Hematopoietic multipotent progenitor cell treated with erythropoietin and hydrocortisone succinate and interleukin-3 and kit ligand, for 8 days (in vitro differentiated cells): ENCODE data around the gene CLUH.

Source experiments
- DNase-seq: peaks from one replicate; pipeline ENCODE4 v3.0.0-alpha.2; 2015

Gene CLUH

GRCh38 chr17:2711608-2712299 is at the start of gene CLUH:
TSS of gene CLUH (minus strand) at chr17:2711764. CDS start at chr17:2711661, 103 bp downstream.
- peak; percentile 97 for DNase-seq

- DNase-seq = no peak
Measured at GRCh38 chr17:2758870-2759269, 47.3 kb upstream of the CLUH start.

GRCh38 chr17:2755891-2756724 is 44.5 kb upstream of the CLUH start:
- DNase-seq = no peak

- DNase-seq = no peak
Measured at GRCh38 chr17:2751491-2751890, 39.9 kb upstream of the CLUH start.

- no peak for DNase-seq
Measured at GRCh38 chr17:2750721-2751120, 39.2 kb upstream of the CLUH start.

- peak; percentile 70 for DNase-seq
Measured at GRCh38 chr17:2749784-2750181, 38.2 kb upstream of the CLUH start.

- no peak for DNase-seq
Measured at GRCh38 chr17:2749058-2749783, 37.7 kb upstream of the CLUH start, which contains the start of gene CCDC92B. TSS of gene CCDC92B (minus strand) at chr17:2749652. CDS start at chr17:2735145, 14,507 bp downstream.

GRCh38 chr17:2745317-2746037 is 33.9 kb upstream of the CLUH start:
- no peak for DNase-seq

- no peak for DNase-seq
Measured at GRCh38 chr17:2737693-2738092, 26.1 kb upstream of the CLUH start.

- no peak for DNase-seq
Measured at GRCh38 chr17:2736956-2737355, 25.4 kb upstream of the CLUH start.

GRCh38 chr17:2735896-2736295 is 24.3 kb upstream of the CLUH start:
- DNase-seq = no peak

GRCh38 chr17:2734939-2735338 is 23.4 kb upstream of the CLUH start:
- no peak for DNase-seq

- DNase-seq = no peak
Measured at GRCh38 chr17:2731807-2732206, 20.2 kb upstream of the CLUH start.

GRCh38 chr17:2730764-2731353 is 19.3 kb upstream of the CLUH start:
- DNase-seq = no peak

GRCh38 chr17:2724784-2725164 is 13.2 kb upstream of the CLUH start:
- DNase-seq = peak; percentile 57

GRCh38 chr17:2723997-2724783 is 12.6 kb upstream of the CLUH start:
- DNase-seq = no peak

- no peak for DNase-seq
Measured at GRCh38 chr17:2723505-2723996, 12.0 kb upstream of the CLUH start.

GRCh38 chr17:2722611-2723010 is 11.0 kb upstream of the CLUH start:
- DNase-seq = no peak

- no peak for DNase-seq
Measured at GRCh38 chr17:2721603-2722002, 10.0 kb upstream of the CLUH start.

- DNase-seq = no peak
Measured at GRCh38 chr17:2719861-2720260, 8.3 kb upstream of the CLUH start.

- DNase-seq = no peak
Measured at GRCh38 chr17:2718150-2718938, 6.8 kb upstream of the CLUH start.
